Osteoblast (primary cell): ENCODE measurements around the gene ADGRL2. TPM values are rescaled to one million over a fixed set of nuclear protein-coding genes. Genes with fewer than 3 reads are reported as not detected.

Source experiments
- DNase-seq: peaks from one replicate; pipeline ENCODE4 v3.0.0; 2011; ENCODE audit warnings: low spot score, mixed read lengths; ENCODE audit not compliant: insufficient read length; ENCODE audit errors: missing footprints
- H2AFZ ChIP-seq: 2 replicates; pipeline ENCODE4 v1.6.0; 2011; ENCODE audit warnings: mild to moderate bottlenecking, low read length
- H3K27ac ChIP-seq: 2 replicates; pipeline ENCODE4 v1.5.1; 2011; ENCODE audit warnings: mild to moderate bottlenecking, low read depth, low read length, moderate library complexity
- H3K27me3 ChIP-seq: 2 replicates; pipeline ENCODE4 v1.6.0; 2012; ENCODE audit warnings: mild to moderate bottlenecking, control low read depth, inconsistent platforms, low read length, moderate library complexity; ENCODE audit not compliant: insufficient read depth
- H3K36me3 ChIP-seq: 2 replicates; pipeline ENCODE4 v1.5.1; 2011; ENCODE audit warnings: mild to moderate bottlenecking, low read length, control low read depth, moderate library complexity; ENCODE audit not compliant: insufficient read depth
- H3K4me1 ChIP-seq: 2 replicates; pipeline ENCODE4 v1.5.1; 2011; ENCODE audit warnings: mild to moderate bottlenecking, low read length, control low read depth, moderate library complexity; ENCODE audit not compliant: insufficient read depth
- H3K4me2 ChIP-seq: 2 replicates; pipeline ENCODE4 v1.6.0; 2011; ENCODE audit warnings: mild to moderate bottlenecking, low read length; ENCODE audit not compliant: insufficient read depth
- H3K4me3 ChIP-seq: fragments of 200-600 bp; sonication (generic); 3 replicates; pipeline ENCODE4 v1.5.1; 2012; ENCODE audit warnings: mild to moderate bottlenecking, low read length, inconsistent platforms; ENCODE audit not compliant: insufficient read depth
- H3K79me2 ChIP-seq: 2 replicates; pipeline ENCODE4 v1.6.0; 2012; ENCODE audit warnings: mild to moderate bottlenecking, low read length, control low read depth, inconsistent platforms; ENCODE audit not compliant: insufficient read depth
- H3K9me3 ChIP-seq: 2 replicates; pipeline ENCODE4 v1.5.1; 2011; ENCODE audit warnings: low read depth, low read length, control low read depth
- H4K20me1 ChIP-seq: 2 replicates; pipeline ENCODE4 v1.6.0; 2012; ENCODE audit warnings: mild to moderate bottlenecking, low read length, control low read depth; ENCODE audit not compliant: insufficient read depth
- CTCF ChIP-seq: IDR thresholded peaks from 2 replicates; pipeline ENCODE4 v1.5.1; 2011; ENCODE audit warnings: mild to moderate bottlenecking, low read depth, low read length, moderate library complexity; ENCODE audit errors: extremely low read depth
- total RNA-seq: library from RNA; depleted of rRNA; stranded (reverse); fragments of >200 nt; gene quantifications from 2 replicates; pipeline ENCODE4 v1.2.3, GENCODE V29; 2012

The ADGRL2 gene
- total RNA-seq, 1 donor = 55.4 TPM

GRCh38 chr1:81967951-81968350 lies 167.2 kb downstream of the ADGRL2 start:
- Histone ChIP-seq H3K4me3 (no peak overlapping the region), H3K4me1 (no peaks in the 10 kb centered on the region), H3K4me2 (no peak overlapping the region), H3K27me3 (no peaks in the 10 kb centered on the region), H3K27ac (no peak overlapping the region), H2AFZ (no peak overlapping the region), H3K36me3 (peaks cover 15% of the 10 kb centered on the region), H4K20me1 (no peaks in the 10 kb centered on the region), H3K79me2 (no peaks in the 10 kb centered on the region), H3K9me3 (no peaks in the 10 kb centered on the region)
- TF ChIP-seq CTCF = no peak
- DNase-seq = peak; percentile 10

DNA sequence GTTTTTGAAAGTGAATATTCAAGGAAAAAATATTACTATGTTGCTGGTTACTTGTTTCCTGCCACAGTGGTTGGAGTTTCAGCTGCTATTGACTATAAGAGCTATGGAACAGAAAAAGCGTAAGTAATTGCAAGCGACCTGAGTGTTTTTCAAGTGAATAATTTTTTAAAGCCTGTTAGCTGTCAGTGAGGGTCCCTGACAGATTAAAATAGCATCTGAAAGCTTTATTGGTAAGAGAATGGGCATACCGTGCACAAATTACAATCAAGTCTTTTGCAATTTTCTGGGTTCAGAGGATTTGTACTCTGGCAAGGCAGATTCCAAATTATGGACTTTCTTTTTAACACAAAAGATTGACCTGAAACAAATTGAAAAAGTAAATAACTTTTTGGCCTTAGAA lies 169.7 kb downstream of the ADGRL2 start:
- Histone ChIP-seq H3K4me2 (no peak overlapping the region), H3K79me2 (no peaks in the 10 kb centered on the region)
- no peak for DNase-seq

DNA sequence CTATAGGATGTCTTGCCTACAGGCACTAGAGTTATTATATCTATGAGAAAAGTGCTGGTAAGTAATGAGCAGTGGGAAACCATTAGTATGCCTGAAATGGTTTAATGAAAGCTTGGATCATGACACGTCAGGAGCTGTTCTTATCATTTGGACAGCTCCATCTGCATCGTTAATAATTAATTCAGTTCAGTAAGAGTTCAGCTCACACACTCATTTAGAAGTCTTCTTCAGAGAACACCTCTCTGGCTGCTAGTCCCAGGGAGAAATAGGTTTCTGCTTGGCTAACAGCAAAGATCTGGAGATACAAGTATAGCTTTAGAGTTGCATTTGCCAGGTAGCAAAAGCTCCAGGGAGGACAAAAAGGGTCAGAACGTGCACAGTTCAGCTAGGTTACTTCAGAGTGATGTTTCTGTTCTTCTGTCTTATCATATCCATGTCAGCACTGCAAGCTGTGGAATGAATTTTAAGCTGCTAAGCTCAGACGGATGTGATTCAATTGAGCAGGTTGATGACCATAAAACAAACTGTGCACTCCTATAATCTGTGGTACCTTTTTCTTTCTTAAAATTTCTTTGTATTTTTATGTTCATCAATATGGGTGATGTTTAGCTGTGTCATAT lies 173.6 kb downstream of the ADGRL2 start:
- no peak overlapping the region for H2AFZ ChIP-seq
- H4K20me1 ChIP-seq = no peaks in the 10 kb centered on the region
- no peaks in the 10 kb centered on the region for H3K9me3 ChIP-seq
- no peaks in the 10 kb centered on the region for H3K79me2 ChIP-seq
- no peak for DNase-seq
- no peaks in the 10 kb centered on the region for H3K27me3 ChIP-seq
- no peak overlapping the region for H3K4me3 ChIP-seq
- H3K4me2 ChIP-seq = no peak overlapping the region
- TF ChIP-seq CTCF = no peak
- H3K27ac ChIP-seq = no peak overlapping the region
- peaks cover 16% of the 10 kb centered on the region for H3K36me3 ChIP-seq
- H3K4me1 ChIP-seq = no peaks in the 10 kb centered on the region

More for the DNA sequence above, 169.7 kb downstream of the ADGRL2 start:
- H3K27me3 ChIP-seq = no peaks in the 10 kb centered on the region
- H3K4me3 ChIP-seq = no peak overlapping the region
- no peaks in the 10 kb centered on the region for H3K9me3 ChIP-seq
- TF ChIP-seq CTCF = no peak
- no peaks in the 10 kb centered on the region for H4K20me1 ChIP-seq
- no peak overlapping the region for H2AFZ ChIP-seq
- H3K36me3 ChIP-seq = peaks cover 21% of the 10 kb centered on the region
- H3K4me1 ChIP-seq = no peaks in the 10 kb centered on the region
- H3K27ac ChIP-seq = no peak overlapping the region

DNA sequence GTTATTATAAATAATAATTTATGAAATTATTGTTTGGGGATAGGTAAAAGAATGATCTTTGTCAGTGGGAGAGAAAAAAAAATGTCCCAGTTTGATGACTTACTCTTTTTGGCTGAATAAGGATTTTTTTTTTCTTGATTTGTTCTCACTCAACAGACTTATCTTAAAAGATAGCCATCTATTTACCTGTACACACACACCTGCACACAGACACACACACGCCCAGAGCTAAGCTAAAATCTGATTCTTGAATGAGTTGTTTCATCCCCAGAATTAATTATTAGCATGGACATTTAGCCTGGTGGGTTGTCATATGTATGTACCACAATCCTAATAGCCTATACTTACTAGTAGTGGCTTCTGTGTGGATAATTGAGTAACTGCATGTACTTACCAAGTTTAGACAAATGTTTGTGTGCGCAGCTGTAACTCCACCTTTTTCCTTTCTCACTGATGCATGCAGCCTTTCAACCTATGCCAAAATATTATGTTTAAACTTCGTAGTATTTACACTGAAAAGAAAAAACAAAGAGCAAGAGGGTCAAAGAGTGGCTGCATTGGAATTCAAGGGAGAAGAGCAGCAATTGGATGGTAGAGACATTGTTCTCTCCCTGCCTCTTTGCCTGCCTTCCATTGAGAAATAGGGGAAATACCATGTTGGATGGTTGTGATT lies 174.3 kb downstream of the ADGRL2 start:
- Histone ChIP-seq H3K4me2 (no peak overlapping the region), H3K36me3 (peaks cover 16% of the 10 kb centered on the region), H3K27ac (no peak overlapping the region), H3K4me3 (no peak overlapping the region), H4K20me1 (no peaks in the 10 kb centered on the region), H2AFZ (no peak overlapping the region), H3K27me3 (no peaks in the 10 kb centered on the region), H3K79me2 (no peaks in the 10 kb centered on the region), H3K4me1 (no peaks in the 10 kb centered on the region), H3K9me3 (no peaks in the 10 kb centered on the region)
- no peak for DNase-seq
- TF ChIP-seq CTCF = no peak
